Loucy (cell line): ENCODE measurements around the gene APBA3.

ENCODE experiments used
- CTCF ChIP-seq: fragments of 200-600 bp; sonication (generic); conservative IDR thresholded peaks from 2 replicates; pipeline ENCODE4 v1.5.1; 2014; ENCODE audit warnings: mild to moderate bottlenecking, antibody characterized with exemption, low read length
- EZH2phosphoT487 ChIP-seq: fragments of 200-600 bp; IDR thresholded peaks from 2 replicates; pipeline ENCODE4 v1.6.1; 2018; ENCODE audit warnings: antibody characterized with exemption, mild to moderate bottlenecking, moderate library complexity, borderline replicate concordance

GRCh38 chr19:3790941-3791340 is 29.4 kb upstream of the APBA3 start:
- TF ChIP-seq CTCF = no peak
- TF ChIP-seq EZH2phosphoT487 = no peak
